NCI-H1105 (cell line): ENCODE data around the gene EEF1E1.

Experiments used
- DNase-seq: peaks from one replicate; lab custom pipeline; 2025; lab: John Stamatoyannopoulos, UW

Gene EEF1E1

DNA sequence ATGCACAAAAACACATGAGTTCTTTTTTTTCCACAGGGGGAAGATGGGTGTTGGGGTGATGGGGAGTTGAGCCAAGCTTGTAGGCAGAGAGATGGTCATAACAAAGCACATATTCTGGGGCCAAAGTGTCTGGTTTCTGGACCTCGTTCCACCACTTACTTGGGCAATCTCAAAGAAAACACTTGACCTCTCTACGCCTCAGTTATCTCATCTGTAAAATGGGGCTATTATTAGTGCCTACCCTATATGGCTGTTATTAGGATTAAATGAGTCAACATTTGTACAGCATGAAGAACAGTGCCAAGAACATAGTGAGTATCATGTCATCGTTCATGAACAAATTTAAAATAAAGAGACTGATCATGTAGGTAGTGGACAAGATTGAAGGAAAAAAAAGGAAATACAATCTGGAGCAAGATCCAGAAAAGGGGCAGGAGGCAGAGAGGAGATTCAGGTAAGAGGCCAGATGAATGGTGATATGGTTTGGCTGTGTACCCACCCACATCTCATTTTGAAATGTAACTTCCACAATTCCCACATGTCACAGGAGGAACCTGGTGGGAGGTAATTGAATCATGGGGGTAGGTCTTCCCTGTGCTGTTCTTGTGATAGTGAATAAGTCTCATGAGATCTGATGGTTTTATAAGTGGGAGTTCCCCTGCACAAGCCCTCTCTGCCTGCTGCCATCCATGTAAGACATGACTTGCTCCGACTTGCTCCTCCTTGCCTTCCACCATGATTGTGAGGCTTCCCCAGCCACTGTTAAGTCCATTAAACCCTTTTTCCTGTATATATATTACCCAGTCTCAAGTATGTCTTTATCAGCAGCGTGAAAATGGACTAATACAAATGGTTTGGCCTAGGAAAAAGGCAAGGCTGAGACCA lies 14.2 kb downstream of the EEF1E1 start:
- DNase-seq: no peak

DNA sequence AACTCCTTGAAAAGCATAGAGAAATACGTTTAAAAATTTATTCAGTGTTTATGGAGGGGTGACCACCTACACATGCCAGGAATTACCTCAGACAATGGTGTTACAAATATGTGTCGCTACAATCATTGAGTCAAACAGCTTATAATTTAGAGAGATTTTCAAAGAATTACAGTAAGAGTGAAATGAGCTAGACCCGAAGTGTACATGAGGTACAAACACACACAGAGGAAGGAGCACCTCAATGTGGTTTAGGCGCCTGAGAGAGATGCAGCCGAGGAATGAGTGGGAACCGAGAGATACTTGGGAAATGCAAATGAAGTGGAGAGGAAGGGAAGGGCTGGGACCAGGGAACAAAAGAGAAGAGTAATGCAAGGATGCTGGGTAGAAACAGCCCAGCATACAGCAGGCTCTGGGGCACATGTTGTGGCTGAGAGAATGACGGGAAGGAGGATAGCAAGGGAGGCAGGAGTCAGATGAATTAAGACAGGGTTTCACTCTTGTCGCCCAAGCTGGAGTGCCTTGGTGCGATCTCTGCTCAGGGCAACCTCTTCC lies 15.5 kb downstream of the EEF1E1 start:
- no peak for DNase-seq

DNA sequence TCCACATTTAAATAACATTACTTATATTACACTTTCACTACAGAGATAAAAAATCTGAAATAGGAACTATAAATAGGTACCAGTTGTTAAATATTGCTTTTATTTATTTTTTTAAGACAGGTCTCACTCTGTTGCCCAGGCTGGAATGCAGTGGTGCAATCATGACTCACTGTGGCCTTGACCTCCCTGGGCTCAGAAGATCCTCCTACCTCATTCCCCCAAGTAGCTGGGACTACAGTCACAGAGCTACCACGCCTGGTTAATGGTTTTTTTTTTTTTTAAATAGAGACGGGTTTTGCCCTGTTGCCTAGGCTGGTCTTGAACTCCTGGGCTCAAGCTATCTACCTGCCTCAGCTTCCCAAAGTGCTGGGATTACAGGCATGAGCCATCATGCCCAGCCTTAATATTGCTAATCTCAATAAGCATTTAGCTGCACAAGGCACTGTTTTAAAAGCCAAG lies 17.3 kb downstream of the EEF1E1 start:
- no peak for DNase-seq

DNA sequence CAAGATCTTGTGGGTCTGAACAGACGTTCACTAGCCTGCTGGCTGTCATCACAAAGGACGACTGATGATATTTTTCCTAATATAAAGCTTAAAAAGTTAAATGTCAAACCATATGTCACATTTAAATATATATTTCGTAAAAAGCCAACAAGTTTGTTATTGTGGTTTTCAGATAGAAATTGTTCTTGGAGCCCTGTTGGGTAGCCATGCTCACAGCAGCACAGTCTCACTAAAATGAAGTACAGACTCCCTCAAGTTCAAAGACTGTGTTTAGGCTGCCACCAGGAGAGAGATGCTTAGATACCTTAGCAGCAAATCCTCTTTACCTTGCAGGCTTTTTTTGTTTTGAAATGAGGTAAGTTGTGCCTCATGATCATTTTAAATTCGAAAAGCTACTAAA lies 17.8 kb downstream of the EEF1E1 start:
- DNase-seq: no peak

DNA sequence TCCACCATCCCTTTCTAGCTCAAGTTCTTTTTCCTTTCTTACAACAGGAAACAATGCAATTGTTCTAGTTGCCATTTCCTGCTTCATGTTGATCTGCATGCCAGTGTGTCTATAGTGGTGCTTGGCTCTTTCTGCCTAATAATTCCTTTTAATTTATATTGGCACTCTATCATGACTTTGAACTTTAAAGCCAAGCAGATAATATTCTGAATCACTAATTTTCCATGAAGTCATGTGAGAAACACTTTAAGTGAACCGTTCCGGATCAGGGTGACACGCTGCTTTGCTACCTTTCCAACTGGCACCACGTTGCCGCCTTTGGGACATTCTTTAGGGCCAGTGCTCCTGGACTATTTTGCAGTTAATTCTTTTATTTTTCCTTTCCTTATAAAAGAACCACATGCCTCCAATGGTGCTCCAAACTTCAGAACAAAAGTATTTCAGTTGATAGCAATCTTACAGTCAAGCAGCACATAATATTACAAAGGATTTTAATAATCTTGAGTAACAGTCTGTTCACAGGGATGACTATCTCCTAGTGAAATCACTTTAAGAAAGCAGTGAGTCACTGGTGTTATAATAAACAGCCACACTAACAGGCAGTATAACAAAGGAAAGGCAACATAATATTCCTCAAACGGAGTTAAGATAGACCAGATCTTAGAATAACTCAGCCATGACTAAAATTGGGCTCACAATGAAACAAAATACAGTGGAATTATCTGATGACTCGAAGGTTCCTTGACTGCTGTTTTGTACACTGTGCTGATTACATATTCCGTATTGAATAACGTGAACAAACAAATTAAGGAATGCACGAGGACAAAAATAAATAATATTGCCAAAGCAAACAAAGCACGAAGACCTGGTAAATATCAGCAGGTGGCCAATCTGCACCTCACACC lies 19.1 kb downstream of the EEF1E1 start:
- DNase-seq: no peak

DNA sequence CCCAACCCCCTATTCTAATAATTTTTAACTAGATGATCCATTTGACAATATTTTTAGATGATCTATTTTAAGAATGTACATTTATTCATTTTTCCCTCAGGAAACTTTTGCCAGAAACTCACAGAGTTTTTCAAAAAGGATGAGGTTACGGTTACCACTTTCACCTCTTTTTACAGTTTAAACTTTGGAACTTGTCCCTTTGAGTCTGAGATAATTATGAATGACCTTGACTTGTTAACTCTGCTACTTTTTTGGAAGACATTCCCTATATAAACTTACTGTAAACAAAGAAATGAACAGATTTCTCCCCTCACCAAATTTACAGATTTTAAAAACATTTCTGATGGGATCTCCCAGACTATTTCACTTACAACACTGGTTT lies 19.8 kb downstream of the EEF1E1 start:
- no peak for DNase-seq

DNA sequence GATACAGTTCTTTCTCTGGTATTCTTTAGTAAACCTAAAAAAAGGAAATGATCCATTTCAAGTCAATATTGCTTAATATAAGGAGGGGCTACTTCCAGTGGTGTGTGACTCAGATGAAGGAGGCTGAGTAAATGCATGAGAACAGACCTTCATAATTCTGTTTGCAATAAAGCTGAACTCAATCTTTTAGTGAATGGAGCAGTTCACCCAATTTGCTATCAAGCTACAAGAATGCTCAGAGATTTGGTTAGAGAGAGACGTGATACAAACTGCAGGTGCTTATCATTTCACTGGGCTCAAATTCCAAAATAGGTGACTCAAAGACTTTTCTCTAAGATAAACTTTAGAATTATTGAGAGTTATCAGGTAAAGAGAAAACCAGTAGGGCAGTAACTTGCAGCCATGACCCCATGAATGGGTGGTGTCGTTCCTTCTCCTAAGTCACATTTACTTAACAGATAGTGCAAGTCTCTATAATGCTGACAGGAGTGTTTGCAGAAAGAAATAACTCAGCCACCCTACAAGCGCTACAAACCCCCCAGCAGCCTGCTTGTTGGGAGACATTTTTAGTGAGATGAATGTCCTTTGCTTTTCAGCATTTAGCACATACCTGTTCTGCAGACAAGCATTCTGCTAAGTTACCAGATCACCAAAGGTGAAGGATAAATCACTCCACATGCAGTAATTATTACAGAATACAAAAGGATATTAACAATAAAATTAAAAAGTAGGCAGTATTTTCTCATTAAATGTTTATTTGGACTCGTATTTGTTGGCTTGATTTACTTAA lies 21.8 kb downstream of the EEF1E1 start:
- no peak for DNase-seq

DNA sequence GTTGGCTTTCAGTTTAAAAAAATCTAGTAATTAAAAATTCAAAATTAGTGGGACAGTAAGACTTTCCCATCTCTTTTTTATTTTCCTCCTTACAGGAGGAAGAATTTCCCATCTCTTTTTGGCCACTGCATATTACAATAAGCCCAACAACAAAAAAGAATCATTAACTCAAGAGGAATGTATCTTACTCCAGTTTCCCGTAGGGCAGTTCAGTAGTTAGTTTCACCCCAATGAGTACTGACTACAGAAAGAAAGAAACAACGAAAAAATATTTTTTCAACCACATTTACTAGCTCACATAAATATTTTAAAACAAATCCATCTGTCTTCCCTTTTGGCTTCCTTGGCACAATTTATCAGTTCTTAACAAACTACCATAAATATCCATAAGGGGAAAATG lies 23.2 kb downstream of the EEF1E1 start:
- DNase-seq: no peak

DNA sequence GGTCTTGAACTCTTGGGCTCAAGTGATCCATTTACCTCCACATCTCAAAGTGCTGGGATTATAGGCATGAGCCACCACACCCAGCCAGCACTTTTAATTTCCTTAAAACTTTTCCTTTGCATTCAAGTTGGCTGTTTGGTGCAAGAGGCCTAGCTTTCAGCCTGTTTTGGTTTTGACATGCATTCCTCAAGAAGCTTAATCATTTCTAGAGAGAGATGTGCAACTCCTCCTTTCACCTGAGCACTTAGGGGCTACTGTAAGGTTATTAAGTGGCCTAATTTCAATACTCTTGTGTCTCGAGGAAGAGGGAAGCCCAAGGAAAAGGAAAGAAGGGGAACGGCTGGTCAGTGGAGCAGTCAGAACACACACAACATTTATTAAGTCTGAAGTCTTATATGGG lies 24.4 kb downstream of the EEF1E1 start:
- no peak for DNase-seq

DNA sequence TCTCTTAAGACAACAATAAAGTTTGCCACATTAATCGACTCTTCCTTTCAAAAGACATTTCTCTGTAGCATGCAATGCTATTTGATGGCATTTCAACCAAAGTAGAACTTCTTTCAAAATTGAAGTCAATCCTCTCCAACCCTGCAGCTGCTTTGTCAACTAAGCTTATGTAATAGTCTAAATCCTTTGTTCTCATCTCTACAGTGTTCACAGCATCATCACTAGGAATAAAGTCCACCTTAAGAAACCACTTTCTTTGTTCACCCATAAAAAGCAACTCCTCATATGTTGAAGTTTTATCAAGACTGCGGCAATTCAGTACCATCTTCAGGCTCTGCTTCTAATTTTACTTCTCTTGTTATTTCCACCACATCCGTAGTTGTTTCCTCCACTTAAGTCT lies 26.6 kb downstream of the EEF1E1 start:
- no peak for DNase-seq

DNA sequence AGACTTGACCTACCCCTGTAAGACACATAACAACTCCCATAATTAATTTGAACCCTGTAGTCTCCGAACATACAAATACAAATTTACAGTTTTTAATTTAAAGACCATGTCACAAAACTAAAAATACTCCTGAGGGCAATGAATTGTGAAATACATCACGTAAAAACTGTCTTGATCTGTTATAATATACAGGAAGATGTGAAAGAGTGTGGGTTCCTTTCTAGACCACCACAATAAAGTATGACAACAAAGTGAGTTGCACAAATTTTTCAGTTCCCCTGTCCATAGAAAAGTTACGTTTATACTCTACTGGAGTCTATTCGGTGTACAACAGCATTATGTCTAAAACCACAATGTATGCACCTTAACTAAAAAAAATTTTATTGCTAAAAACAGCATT lies 27.2 kb downstream of the EEF1E1 start:
- DNase-seq: no peak

DNA sequence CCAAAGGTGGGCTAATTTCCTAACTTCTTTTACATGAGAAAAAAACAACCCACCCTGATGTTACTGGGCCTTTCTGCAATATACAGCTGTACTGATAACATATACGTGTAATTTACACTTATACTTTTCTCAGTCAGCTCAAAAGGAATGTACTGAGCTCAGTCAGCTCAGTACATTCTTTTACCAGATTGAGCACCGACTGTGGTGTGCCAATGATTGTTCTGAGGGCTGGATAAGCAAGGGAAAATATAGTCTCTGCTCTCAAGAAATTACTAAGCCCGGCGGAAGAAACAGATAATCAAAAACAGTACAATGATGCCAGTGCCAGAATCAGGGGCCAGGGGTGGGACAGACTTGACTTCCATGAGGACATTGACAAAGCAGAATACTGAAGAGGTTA lies 28.1 kb downstream of the EEF1E1 start:
- no peak for DNase-seq

DNA sequence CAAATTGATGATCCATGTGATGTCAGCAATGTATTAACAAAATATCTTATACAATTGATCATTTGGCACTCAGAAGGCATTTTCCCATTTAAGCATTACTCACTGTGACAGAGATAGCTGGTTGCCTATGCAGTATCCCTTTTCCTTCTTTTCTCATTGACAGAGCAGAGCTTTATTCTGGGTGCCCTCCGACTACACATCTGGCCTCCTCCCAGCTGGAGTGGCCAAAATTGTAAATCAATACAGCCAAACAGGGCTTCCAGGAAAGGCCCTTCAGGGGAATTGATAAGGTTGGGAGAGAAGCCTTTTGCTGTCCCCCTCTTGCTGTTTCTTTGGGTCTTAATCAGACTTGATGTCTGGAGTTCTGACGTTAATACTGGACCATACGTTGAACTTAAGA lies 28.6 kb downstream of the EEF1E1 start:
- no peak for DNase-seq

DNA sequence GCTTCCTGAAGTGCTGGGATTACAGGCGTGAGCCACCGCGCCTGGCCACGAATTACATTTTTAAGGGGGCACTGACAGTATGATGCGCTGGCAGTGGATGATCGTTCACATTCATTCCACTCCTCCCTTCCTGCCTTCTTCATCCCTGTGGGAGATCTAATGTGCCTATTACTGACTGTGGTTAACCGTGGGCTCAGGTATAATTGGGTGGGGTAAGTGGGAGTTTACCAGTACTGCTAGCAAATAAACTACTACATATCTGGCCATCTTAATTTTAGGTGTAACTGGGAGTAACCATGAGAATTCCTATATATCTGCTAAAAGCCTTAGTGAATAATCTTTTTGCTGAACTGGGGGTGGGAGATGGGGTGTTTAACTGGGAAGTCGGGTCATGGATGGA lies 31.6 kb downstream of the EEF1E1 start:
- DNase-seq: no peak

DNA sequence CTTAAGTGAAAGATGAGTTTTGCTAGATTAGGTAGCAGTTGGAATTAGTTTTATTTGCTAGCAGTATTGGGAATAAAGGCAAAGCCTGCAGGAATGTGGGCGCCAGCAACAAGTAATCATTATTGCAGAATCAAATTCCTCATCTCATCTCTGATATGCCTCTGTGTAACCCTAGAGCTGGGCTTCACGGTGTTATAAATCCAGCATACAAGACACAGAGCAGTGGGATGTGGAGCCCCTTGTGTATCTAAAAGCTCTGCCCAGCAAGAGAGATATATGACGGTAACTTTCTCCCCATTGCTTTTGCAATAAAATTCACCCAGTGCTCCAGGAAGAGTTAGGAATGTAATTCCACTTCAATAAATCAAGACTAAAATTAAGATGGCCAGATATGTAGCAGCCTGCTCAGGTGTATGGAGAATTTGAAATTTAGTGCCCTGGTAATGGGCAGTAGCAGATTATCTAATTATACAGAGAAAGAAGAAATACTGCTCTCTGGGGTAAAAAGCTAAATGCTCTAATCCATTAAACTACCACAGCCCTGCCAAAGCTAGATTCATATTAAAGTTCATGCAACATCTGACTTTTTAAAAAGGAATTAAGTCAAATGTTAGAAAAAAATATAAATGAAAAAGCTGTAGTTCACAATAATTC lies 32.6 kb downstream of the EEF1E1 start:
- no peak for DNase-seq

DNA sequence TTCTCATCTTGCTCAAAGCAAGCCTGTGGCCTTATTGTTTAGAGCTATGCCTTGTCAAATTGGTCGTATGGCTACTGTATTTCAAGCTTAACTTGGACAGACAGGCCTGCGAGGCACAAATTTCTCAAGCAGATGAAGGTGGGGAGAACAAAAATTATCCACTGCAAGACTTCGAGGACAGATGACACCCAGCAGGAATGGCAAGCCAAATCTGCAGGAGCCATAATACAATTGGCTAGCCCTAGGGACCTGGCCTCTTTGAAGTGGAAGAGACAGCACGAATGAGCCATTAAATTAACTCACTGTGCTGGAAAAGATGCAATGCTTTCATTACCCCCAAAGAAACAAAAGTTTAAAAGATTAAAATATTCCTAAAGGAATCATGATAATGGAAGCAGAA lies 33.2 kb downstream of the EEF1E1 start:
- DNase-seq: no peak

DNA sequence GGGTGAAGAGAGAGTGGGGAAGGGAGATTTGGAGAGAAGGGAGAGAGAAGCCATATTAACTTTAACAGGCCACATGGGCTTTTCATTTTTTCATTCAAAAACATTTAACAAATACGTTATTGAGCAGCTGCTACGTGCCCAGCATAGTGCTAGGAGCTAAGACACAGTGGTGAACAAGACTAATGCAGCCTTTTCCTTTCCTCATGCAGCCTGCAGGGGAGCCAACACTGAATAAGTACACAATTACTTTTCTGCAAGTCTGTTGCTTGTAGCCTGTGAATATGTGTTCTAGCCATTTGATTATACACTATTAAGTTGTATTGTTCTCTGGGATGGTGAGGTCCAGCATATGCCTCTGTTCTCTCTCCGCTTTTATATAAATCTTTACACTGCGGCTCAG lies 36.2 kb downstream of the EEF1E1 start:
- no peak for DNase-seq

DNA sequence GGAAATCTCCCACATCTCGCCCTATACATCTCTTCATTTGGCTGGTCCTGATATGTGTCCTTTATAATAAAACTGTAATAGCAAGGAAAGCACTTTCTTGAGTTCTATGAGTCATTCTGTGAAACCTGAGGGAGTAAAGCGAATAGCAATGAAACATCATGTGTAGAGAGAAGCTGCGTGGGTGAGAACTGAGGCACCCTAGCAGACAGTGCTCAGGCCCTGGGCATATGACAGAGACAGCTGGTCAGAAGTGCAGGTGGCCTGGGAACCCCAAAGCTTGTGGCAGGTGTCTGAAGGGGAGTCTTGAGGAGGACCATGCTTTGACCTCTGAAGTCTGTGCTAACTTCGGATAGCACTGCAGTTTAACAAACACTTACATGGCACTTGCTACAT lies 36.8 kb downstream of the EEF1E1 start:
- no peak for DNase-seq

DNA sequence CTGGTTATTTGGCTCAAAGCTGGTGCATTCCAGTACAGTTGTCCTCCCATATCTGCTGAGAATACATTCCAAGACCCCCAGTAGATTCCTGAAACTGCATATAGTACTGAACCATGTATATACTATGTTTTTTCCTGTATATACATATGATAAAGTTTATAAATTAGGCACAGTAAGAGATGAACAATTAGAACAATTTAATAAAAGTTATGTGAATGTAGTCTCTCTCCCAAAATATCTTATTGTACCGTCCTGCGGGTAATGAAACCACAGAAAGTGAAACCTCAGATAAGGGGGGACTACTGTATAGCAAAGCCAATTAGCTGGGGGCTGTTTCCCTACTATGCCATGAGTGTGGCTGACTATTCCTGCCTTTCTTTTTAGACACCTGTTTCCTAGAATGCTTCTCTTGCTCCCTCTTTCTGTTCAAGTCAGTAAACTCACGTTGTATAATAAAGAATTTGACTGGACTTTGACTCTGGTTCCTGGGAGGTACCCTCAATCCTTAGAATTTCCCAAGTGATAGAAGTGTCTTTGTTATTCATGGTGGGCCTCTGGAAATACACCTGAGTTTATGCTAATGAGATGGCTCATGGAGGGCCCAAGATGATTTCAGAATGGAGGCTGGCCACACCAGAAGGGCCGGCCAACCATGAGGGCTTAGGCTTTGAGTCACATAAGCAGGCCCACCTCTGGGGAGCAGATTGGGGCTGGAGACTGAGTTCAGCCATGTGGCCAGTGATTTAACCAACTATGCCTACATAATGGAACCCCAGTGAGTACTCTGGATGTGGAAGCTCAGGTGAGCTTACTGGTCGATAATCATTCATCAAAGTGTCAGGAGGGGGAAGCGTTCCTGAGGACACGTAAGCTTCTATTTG lies 37.5 kb downstream of the EEF1E1 start:
- no peak for DNase-seq
